ENCODE measurements around the gene EML6. TPM values are rescaled to one million over a fixed set of nuclear protein-coding genes. Genes with fewer than 3 reads are reported as not detected.

EML6 gene
- polyA plus RNA-seq, 1 donor = 6.0 TPM

GRCh38 chr2:54723996-54724559 lies 616 bp downstream of the EML6 start:
- H3K27ac ChIP-seq (ENCODE audit: low read length) = peak overlapping the region; percentile 25
- H3K36me3 ChIP-seq (ENCODE audit: control insufficient read depth, insufficient read depth, low read length) = no peaks in the 10 kb centered on the region
- WGBS (ENCODE audit: insufficient coverage, low lambda C conversion rate) = no CpG with 5 or more reads among the region's 23 CpGs
- H3K4me1 ChIP-seq (ENCODE audit: control insufficient read depth, insufficient read depth, low read length) = peaks cover 14% of the 10 kb centered on the region
- DNase-seq = peak in 1 of 2 donors; percentile 45
- no peaks in the 10 kb centered on the region for H3K9me3 ChIP-seq (ENCODE audit: control insufficient read depth, low read depth, low read length)
- peaks cover 24% of the 10 kb centered on the region for H3K27me3 ChIP-seq (ENCODE audit: control insufficient read depth, insufficient read depth, low read length)
- H3K4me3 ChIP-seq (ENCODE audit: low read length) = peak overlapping the region; percentile 54

- peak in 1 of 2 donors; percentile 45 for DNase-seq
- H3K27ac ChIP-seq (ENCODE audit: low read length) = no peak overlapping the region
- H3K27me3 ChIP-seq (ENCODE audit: control insufficient read depth, insufficient read depth, low read length) = peaks cover 24% of the 10 kb centered on the region
- WGBS (ENCODE audit: insufficient coverage, low lambda C conversion rate) = no CpG with 5 or more reads among the region's 87 CpGs
- H3K36me3 ChIP-seq (ENCODE audit: control insufficient read depth, insufficient read depth, low read length) = no peaks in the 10 kb centered on the region
- peaks cover 14% of the 10 kb centered on the region for H3K4me1 ChIP-seq (ENCODE audit: control insufficient read depth, insufficient read depth, low read length)
- peak overlapping the region; percentile 54 for H3K4me3 ChIP-seq (ENCODE audit: low read length)
- H3K9me3 ChIP-seq (ENCODE audit: control insufficient read depth, low read depth, low read length) = no peaks in the 10 kb centered on the region
These were observed 1.3 kb downstream of the EML6 start for GRCh38 chr2:54724560-54725342.

DNA sequence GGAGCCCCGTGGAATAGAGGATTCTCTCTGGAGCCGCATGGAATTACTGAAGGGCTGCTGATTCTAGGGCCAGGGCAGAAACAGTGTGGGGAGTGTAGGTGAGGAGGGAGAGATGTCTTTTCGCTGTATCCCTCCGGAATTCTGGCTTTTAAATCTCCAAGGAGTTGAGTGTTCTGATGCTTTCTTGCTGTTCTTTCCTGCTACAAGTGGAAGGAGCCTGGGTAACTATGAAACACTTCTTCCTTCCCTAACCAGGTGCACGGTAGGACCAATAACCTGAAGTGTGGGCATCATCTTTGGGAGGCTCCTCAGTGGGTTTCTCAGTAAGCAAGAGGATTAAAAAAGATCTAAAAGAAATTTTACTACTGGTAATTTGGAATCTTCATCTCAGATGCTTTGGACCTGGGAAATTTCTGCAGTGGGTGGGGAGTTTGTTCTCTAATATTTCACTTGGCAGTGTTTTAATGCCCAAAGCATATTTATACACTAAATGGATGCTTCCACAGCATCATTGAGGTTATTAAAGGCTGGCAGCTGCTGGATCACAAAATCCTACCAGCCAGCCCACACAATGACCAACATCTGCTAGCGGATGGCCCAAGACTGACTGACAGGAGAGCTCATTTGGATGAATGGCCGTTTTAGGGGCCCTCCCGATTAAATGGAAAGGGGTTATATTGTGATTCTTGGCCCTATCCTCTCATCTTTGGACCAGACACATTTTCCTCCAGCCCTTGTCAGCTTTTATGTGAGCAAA lies 2.1 kb downstream of the EML6 start:
- no peak overlapping the region for H3K27ac ChIP-seq (ENCODE audit: low read length)
- H3K27me3 ChIP-seq (ENCODE audit: control insufficient read depth, insufficient read depth, low read length) = peaks cover 24% of the 10 kb centered on the region
- peak overlapping the region; percentile 23 for H3K4me3 ChIP-seq (ENCODE audit: low read length)
- no peaks in the 10 kb centered on the region for H3K9me3 ChIP-seq (ENCODE audit: control insufficient read depth, low read depth, low read length)
- peaks cover 14% of the 10 kb centered on the region for H3K4me1 ChIP-seq (ENCODE audit: control insufficient read depth, insufficient read depth, low read length)
- DNase-seq = no peak
- no CpG with 5 or more reads among the region's 8 CpGs for WGBS (ENCODE audit: insufficient coverage, low lambda C conversion rate)
- H3K36me3 ChIP-seq (ENCODE audit: control insufficient read depth, insufficient read depth, low read length) = no peaks in the 10 kb centered on the region

DNA sequence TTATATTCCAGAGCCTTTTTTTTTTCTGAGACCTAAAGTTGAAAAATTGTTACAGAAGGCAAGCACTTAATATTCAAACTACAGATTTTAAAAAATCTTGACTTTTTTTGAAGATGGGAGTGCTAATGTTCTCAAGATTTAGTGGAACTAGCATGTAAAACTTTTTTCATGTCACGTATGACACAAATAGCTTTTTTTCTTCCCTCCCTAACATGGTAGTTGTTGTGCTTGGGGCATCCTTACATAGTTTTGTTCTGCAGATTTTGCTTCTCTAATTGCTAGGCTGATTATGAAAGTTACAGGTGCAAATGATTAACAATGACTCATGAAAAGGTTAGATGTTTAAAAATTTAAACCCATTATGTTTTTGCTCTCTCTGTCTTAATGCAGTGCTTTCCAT lies 3.0 kb downstream of the EML6 start:
- no peaks in the 10 kb centered on the region for H3K9me3 ChIP-seq (ENCODE audit: control insufficient read depth, low read depth, low read length)
- no peak for DNase-seq
- H3K27me3 ChIP-seq (ENCODE audit: control insufficient read depth, insufficient read depth, low read length) = peaks cover 24% of the 10 kb centered on the region
- H3K36me3 ChIP-seq (ENCODE audit: control insufficient read depth, insufficient read depth, low read length) = no peaks in the 10 kb centered on the region
- no peak overlapping the region for H3K4me3 ChIP-seq (ENCODE audit: low read length)
- H3K4me1 ChIP-seq (ENCODE audit: control insufficient read depth, insufficient read depth, low read length) = peaks cover 14% of the 10 kb centered on the region
- WGBS (ENCODE audit: insufficient coverage, low lambda C conversion rate) = 100% methylated on average over 1 of the region's 1 CpG
- H3K27ac ChIP-seq (ENCODE audit: low read length) = no peak overlapping the region

DNA sequence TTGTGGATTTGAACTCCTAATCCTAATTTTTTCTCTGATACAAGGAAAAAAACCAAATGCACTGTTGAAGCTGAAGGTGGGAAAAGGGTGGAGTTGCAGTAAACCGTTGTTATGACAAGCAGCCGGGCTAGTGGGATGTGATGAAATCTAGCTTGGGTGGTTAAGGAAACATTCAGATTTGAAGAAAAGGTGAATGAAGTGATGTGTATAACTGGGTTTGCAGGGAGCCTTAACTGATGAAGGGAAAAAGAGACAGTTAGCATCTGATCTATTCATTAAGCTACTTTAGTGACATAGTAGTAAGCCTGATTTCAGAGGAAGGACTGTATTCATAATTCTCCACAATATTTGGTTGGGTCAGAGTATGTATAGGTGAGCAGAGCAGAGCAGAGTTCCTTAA lies 3.5 kb downstream of the EML6 start:
- H3K4me1 ChIP-seq (ENCODE audit: control insufficient read depth, insufficient read depth, low read length) = peaks cover 14% of the 10 kb centered on the region
- H3K27me3 ChIP-seq (ENCODE audit: control insufficient read depth, insufficient read depth, low read length) = peaks cover 24% of the 10 kb centered on the region
- H3K36me3 ChIP-seq (ENCODE audit: control insufficient read depth, insufficient read depth, low read length) = no peaks in the 10 kb centered on the region
- no peak for DNase-seq
- H3K9me3 ChIP-seq (ENCODE audit: control insufficient read depth, low read depth, low read length) = no peaks in the 10 kb centered on the region
- H3K27ac ChIP-seq (ENCODE audit: low read length) = no peak overlapping the region
- WGBS (ENCODE audit: insufficient coverage, low lambda C conversion rate) = 58% methylated on average over 2 of the region's 2 CpGs
- no peak overlapping the region for H3K4me3 ChIP-seq (ENCODE audit: low read length)

DNA sequence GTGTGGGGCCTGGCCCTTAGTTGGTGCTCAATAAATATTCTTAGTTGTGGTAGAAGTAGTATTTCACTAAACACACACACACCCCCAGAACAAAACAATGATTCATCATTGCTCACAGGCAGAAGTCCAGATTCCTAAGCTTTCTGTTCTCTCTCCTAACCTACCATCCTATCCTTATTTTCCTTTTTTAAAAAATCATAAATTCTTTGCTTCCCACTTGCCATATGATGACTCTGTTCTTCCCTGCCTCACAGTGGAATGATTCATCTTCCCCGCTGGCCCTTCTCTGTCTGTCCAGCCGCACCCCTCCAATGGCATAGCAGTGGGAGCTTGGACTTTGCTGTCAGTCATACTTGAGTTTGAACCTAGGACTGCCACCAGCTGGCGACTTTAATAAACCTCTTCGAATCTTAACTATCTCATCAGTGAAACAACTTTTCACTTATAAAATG lies 5.2 kb downstream of the EML6 start:
- Histone ChIP-seq H3K27me3 (ENCODE audit: control insufficient read depth, insufficient read depth, low read length) (peaks cover 24% of the 10 kb centered on the region), H3K4me3 (ENCODE audit: low read length) (no peak overlapping the region), H3K36me3 (ENCODE audit: control insufficient read depth, insufficient read depth, low read length) (no peaks in the 10 kb centered on the region), H3K4me1 (ENCODE audit: control insufficient read depth, insufficient read depth, low read length) (peaks cover 10% of the 10 kb centered on the region), H3K27ac (ENCODE audit: low read length) (no peak overlapping the region), H3K9me3 (ENCODE audit: control insufficient read depth, low read depth, low read length) (peaks cover 2% of the 10 kb centered on the region)
- no CpG with 5 or more reads among the region's 4 CpGs for WGBS (ENCODE audit: insufficient coverage, low lambda C conversion rate)
- DNase-seq = peak in 1 of 2 donors; percentile 52

DNA sequence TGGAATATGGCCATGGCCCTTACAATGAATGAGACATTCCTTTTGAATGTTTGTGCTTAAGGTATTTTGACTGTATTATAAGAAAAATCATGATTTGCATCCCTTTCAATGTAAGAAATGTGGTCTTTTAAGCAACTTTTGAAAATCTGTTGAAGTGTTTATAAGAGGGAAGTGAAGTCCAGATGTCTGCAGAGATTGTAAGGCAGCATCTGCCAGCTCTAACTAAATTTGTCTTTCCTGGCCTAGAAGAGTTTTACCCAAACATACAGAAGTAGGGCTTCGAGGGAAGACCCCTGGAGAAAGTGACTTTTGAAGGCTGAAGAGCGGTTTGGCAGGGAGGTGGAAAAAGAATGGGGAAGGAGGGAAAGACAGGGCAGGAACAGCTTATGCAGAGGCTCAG lies 12.2 kb downstream of the EML6 start:
- H3K9me3 ChIP-seq (ENCODE audit: control insufficient read depth, low read depth, low read length) = peaks cover 2% of the 10 kb centered on the region
- 67% methylated on average over 2 of the region's 2 CpGs for WGBS (ENCODE audit: insufficient coverage, low lambda C conversion rate)
- no peaks in the 10 kb centered on the region for H3K27me3 ChIP-seq (ENCODE audit: control insufficient read depth, insufficient read depth, low read length)
- H3K4me1 ChIP-seq (ENCODE audit: control insufficient read depth, insufficient read depth, low read length) = no peaks in the 10 kb centered on the region
- H3K36me3 ChIP-seq (ENCODE audit: control insufficient read depth, insufficient read depth, low read length) = no peaks in the 10 kb centered on the region
- no peak for DNase-seq
- H3K27ac ChIP-seq (ENCODE audit: low read length) = no peak overlapping the region
- H3K4me3 ChIP-seq (ENCODE audit: low read length) = no peak overlapping the region

- H3K27me3 ChIP-seq (ENCODE audit: control insufficient read depth, insufficient read depth, low read length) = no peaks in the 10 kb centered on the region
- H3K4me1 ChIP-seq (ENCODE audit: control insufficient read depth, insufficient read depth, low read length) = no peaks in the 10 kb centered on the region
- H3K9me3 ChIP-seq (ENCODE audit: control insufficient read depth, low read depth, low read length) = no peaks in the 10 kb centered on the region
- no peak overlapping the region for H3K4me3 ChIP-seq (ENCODE audit: low read length)
- no peaks in the 10 kb centered on the region for H3K36me3 ChIP-seq (ENCODE audit: control insufficient read depth, insufficient read depth, low read length)
- no peak for DNase-seq
- no peak overlapping the region for H3K27ac ChIP-seq (ENCODE audit: low read length)
These were observed 14.8 kb downstream of the EML6 start for GRCh38 chr2:54738281-54738680.

GRCh38 chr2:54740333-54740732 lies 16.9 kb downstream of the EML6 start:
- Histone ChIP-seq H3K27ac (ENCODE audit: low read length) (no peak overlapping the region), H3K27me3 (ENCODE audit: control insufficient read depth, insufficient read depth, low read length) (no peaks in the 10 kb centered on the region), H3K9me3 (ENCODE audit: control insufficient read depth, low read depth, low read length) (no peaks in the 10 kb centered on the region), H3K36me3 (ENCODE audit: control insufficient read depth, insufficient read depth, low read length) (no peaks in the 10 kb centered on the region), H3K4me3 (ENCODE audit: low read length) (no peak overlapping the region), H3K4me1 (ENCODE audit: control insufficient read depth, insufficient read depth, low read length) (no peaks in the 10 kb centered on the region)
- 10% methylated on average over 1 of the region's 2 CpGs for WGBS (ENCODE audit: insufficient coverage, low lambda C conversion rate)
- DNase-seq = peak in 1 of 2 donors; percentile 40

DNA sequence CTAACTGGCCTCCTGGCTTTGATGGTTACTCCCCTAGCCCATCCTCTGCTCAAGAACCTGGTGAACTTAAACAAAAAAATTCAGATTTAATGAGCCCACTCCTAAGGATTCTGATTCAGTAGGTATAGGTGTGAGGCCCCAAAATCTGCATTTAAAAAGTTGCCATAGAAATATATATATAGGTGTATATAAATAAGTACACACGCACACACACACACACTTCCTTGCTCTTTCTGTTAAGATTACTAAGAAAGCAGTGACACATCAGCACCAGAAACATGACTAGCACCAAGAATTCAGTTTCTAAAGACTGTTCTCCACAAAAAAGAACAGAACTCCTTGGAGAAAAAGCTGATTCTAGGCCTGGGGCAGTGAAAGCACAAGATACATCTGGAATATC lies 17.8 kb downstream of the EML6 start:
- no CpG with 5 or more reads among the region's 1 CpG for WGBS (ENCODE audit: insufficient coverage, low lambda C conversion rate)
- H3K4me3 ChIP-seq (ENCODE audit: low read length) = no peak overlapping the region
- no peak overlapping the region for H3K27ac ChIP-seq (ENCODE audit: low read length)
- no peak for DNase-seq
- no peaks in the 10 kb centered on the region for H3K27me3 ChIP-seq (ENCODE audit: control insufficient read depth, insufficient read depth, low read length)
- H3K4me1 ChIP-seq (ENCODE audit: control insufficient read depth, insufficient read depth, low read length) = no peaks in the 10 kb centered on the region
- H3K9me3 ChIP-seq (ENCODE audit: control insufficient read depth, low read depth, low read length) = no peaks in the 10 kb centered on the region
- H3K36me3 ChIP-seq (ENCODE audit: control insufficient read depth, insufficient read depth, low read length) = no peaks in the 10 kb centered on the region

All from large intestine (tissue), 3 donors.